ENCODE results near the gene C1orf167. TPM values are rescaled to one million over a fixed set of nuclear protein-coding genes. Genes with fewer than 3 reads are reported as not detected.

The C1orf167 gene
- polyA plus RNA-seq, 1 of the 3 experiments (the other 2 are of a cell fraction), result 0.10 TPM

DNA sequence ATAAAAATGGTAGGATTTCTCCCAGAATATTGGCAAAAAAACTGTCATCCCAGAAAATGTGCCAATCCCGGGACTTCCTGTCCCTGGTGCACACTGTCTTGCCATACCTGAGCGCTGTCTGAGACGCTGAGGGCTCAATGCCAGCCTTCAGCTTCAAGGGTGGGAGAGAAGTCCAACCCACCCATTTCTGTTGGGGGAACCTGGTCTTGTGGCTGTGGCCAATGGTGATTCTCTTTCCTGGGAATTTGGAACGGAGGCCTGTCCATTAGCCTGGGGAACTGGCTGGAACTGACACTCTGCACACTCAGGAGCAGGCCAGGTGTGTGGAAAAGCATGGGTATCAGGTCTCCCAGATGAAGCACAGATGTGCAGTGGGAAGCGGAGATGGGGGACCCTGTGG lies 37.1 kb downstream of the C1orf167 start (continued):
- TF ChIP-seq, protein P1, sequence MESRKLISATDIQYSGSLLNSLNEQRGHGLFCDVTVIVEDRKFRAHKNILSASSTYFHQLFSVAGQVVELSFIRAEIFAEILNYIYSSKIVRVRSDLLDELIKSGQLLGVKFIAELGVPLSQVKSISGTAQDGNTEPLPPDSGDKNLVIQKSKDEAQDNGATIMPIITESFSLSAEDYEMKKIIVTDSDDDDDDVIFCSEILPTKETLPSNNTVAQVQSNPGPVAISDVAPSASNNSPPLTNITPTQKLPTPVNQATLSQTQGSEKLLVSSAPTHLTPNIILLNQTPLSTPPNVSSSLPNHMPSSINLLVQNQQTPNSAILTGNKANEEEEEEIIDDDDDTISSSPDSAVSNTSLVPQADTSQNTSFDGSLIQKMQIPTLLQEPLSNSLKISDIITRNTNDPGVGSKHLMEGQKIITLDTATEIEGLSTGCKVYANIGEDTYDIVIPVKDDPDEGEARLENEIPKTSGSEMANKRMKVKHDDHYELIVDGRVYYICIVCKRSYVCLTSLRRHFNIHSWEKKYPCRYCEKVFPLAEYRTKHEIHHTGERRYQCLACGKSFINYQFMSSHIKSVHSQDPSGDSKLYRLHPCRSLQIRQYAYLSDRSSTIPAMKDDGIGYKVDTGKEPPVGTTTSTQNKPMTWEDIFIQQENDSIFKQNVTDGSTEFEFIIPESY (IDR thresholded peaks at IDR 0.05; ENCODE audit: borderline replicate concordance, low read depth), result no peak
- TF ChIP-seq EZH2phosphoT487 (IDR thresholded peaks at IDR 0.05; ENCODE audit: borderline replicate concordance, low read depth) (no peak), CHD2 (IDR thresholded peaks at IDR 0.05; ENCODE audit: low read length, partially characterized antibody) (no peak), MXI1 (IDR thresholded peaks at IDR 0.05; ENCODE audit: low read depth, low read length) (no peak), RAD21 (IDR thresholded peaks at IDR 0.05; ENCODE audit: low read length) (no peak), MEF2A (IDR thresholded peaks at IDR 0.05; ENCODE audit: borderline replicate concordance, low read depth) (no peak), ELF1 (IDR thresholded peaks at IDR 0.05) (no peak)
- TF ChIP-seq, protein P2, sequence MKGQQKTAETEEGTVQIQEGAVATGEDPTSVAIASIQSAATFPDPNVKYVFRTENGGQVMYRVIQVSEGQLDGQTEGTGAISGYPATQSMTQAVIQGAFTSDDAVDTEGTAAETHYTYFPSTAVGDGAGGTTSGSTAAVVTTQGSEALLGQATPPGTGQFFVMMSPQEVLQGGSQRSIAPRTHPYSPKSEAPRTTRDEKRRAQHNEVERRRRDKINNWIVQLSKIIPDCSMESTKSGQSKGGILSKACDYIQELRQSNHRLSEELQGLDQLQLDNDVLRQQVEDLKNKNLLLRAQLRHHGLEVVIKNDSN (IDR thresholded peaks at IDR 0.05; ENCODE audit: borderline replicate concordance, low read depth), result no peak

DNA sequence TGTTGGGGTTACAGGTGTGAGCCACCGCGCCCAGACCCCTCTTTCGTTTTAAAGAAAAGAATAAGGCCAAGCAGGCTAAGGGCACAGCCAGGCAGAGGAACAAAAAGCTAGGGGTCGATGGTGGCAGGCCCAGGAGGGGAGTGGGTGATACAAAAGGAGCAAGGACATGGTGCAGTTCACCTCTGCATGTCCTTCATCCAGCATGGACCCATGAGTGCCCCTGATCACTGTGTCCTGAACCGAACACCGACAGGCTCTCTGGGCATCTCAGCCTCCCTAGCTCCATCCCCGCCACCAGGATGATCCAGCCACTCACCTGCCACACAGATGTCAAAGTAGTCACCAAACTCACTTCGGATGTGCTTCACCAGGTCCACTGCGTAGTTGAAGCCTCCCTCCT lies 37.9 kb downstream of the C1orf167 start:
- Histone ChIP-seq H3K4me2 (no peak overlapping the region), H2AFZ (ENCODE audit: low read depth) (no peak overlapping the region), H3K27ac (ENCODE audit: low read depth in 2 of 2, low read length in 1 of 2) (no peak overlapping the region), H3K9me2 (no peaks in the 10 kb centered on the region), H3K27me3 (ENCODE audit: insufficient read depth) (no peaks in the 10 kb centered on the region), H3K4me3 (ENCODE audit: low read depth in 2 of 2, low read length in 1 of 2) (no peak overlapping the region), H3F3A (replicated peaks; ENCODE audit: insufficient read depth) (no peaks in the 10 kb centered on the region), H3K79me2 (ENCODE audit: insufficient read depth) (no peaks in the 10 kb centered on the region; the same call in 1 of the 2 replicates), H3K9me3 (no peaks in the 10 kb centered on the region), H3K4me1 (ENCODE audit: control insufficient read depth in 1 of 2, insufficient read depth in 2 of 2, low read depth in 1 of 2, low read length in 1 of 2) (peaks cover 19 to 23% of the 10 kb centered on the region in 2 experiments; a peak in 3 of 4 replicates), H3K9ac (no peak overlapping the region), H3K36me3 (replicated peaks in 1 of 2; ENCODE audit: control insufficient read depth in 1 of 2, insufficient read depth in 2 of 2, low read length in 1 of 2) (peaks cover 0 to 24% of the 10 kb centered on the region in 2 experiments), H4K20me1 (ENCODE audit: insufficient read depth) (no peaks in the 10 kb centered on the region)
- TF ChIP-seq FOXM1 (IDR thresholded peaks at IDR 0.05; ENCODE audit: low read depth), result no peak
- TF ChIP-seq, protein P3, sequence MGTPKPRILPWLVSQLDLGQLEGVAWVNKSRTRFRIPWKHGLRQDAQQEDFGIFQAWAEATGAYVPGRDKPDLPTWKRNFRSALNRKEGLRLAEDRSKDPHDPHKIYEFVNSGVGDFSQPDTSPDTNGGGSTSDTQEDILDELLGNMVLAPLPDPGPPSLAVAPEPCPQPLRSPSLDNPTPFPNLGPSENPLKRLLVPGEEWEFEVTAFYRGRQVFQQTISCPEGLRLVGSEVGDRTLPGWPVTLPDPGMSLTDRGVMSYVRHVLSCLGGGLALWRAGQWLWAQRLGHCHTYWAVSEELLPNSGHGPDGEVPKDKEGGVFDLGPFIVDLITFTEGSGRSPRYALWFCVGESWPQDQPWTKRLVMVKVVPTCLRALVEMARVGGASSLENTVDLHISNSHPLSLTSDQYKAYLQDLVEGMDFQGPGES (IDR thresholded peaks at IDR 0.05; ENCODE audit: low read depth, low read length), result no peak
- DNase-seq, result no peak
- CTCF ChIA-PET, result no interaction called here
- POLR2A ChIA-PET, result no interaction called here
- WGBS (ENCODE audit: low lambda C conversion rate), result 87% methylated on average over 7 of the region's 9 CpGs

DNA sequence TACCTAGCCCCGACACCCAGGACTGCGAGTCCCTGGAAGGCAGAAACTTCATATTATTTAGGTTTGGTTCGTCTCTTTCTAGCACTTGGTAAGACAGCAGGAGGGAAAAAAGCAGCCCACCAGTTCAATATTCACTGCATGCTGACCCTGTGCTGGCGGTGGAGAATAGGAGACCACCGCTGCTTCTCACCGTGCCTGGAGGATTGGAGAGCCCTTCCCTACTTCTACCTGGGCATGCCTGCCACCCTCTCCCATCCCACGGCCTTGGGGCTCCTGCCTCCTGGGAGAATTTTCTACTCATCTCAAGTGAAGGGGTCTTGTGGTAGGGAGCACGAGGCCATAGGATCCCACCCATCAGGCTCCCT lies 38.4 kb downstream of the C1orf167 start:
- Histone ChIP-seq H3K27me3 (ENCODE audit: insufficient read depth) (no peaks in the 10 kb centered on the region), H3K36me3 (replicated peaks in 1 of 2; ENCODE audit: control insufficient read depth in 1 of 2, insufficient read depth in 2 of 2, low read length in 1 of 2) (peaks cover 0 to 24% of the 10 kb centered on the region in 2 experiments), H2AFZ (ENCODE audit: low read depth) (no peak overlapping the region), H3F3A (replicated peaks; ENCODE audit: insufficient read depth) (no peaks in the 10 kb centered on the region), H3K27ac (ENCODE audit: low read depth in 2 of 2, low read length in 1 of 2) (no peak overlapping the region), H4K20me1 (ENCODE audit: insufficient read depth) (no peaks in the 10 kb centered on the region), H3K4me1 (ENCODE audit: control insufficient read depth in 1 of 2, insufficient read depth in 2 of 2, low read depth in 1 of 2, low read length in 1 of 2) (peaks cover 21 to 27% of the 10 kb centered on the region in 2 experiments; a peak in 3 of 4 replicates), H3K9me3 (no peaks in the 10 kb centered on the region), H3K79me2 (ENCODE audit: insufficient read depth) (no peaks in the 10 kb centered on the region; the same call in 1 of the 2 replicates), H3K4me3 (ENCODE audit: low read depth in 2 of 2, low read length in 1 of 2) (no peak overlapping the region), H3K9me2 (no peaks in the 10 kb centered on the region), H3K9ac (no peak overlapping the region), H3K4me2 (no peak overlapping the region)
- no peak for DNase-seq
- WGBS (ENCODE audit: low lambda C conversion rate), result 93% methylated on average over 8 of the region's 8 CpGs
- no peak for TF ChIP-seq MEF2A (IDR thresholded peaks at IDR 0.05; ENCODE audit: borderline replicate concordance, low read depth)
- TF ChIP-seq, protein P4, sequence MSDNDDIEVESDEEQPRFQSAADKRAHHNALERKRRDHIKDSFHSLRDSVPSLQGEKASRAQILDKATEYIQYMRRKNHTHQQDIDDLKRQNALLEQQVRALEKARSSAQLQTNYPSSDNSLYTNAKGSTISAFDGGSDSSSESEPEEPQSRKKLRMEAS (IDR thresholded peaks at IDR 0.05; ENCODE audit: low read depth), result no peak
- TF ChIP-seq RAD21 (IDR thresholded peaks at IDR 0.05; ENCODE audit: low read length), result no peak
- ChIA-PET POLR2A (no interaction called here), CTCF (no interaction called here)

All from SK-N-SH (cell line).